HEK293 (cell line): Measurements from ENCODE around the gene RAB8A.

Source experiments
- CTCF ChIA-PET: fragments of 350-600 bp; formaldehyde crosslinking; extraction: SDS; loops from one replicate; lab custom pipeline; 2021; ENCODE audit warnings: antibody characterized with exemption; lab: Yijun Ruan, JAX
- POLR2A ChIA-PET: fragments of 300-600 bp; formaldehyde crosslinking; extraction: SDS; loops from one replicate; lab custom pipeline; 2020; ENCODE audit warnings: antibody characterized with exemption, inconsistent platforms; lab: Yijun Ruan, JAX
- H3K27ac ChIP-seq: fragments of 200-500 bp; sonication (Bioruptor generic); 2 replicates; pipeline ENCODE4 v1.5.1; 2014; ENCODE audit warnings: low read depth, low read length, control low read depth, inconsistent platforms; ENCODE audit errors: extremely low read depth
- H3K36me3 ChIP-seq, 2 experiments: fragments of 200-500 bp in 1 of 2; sonication (Bioruptor generic) in 1 of 2; 1 replicate in 1 of 2; 2 replicates in 1 of 2; pipeline ENCODE4 v1.5.1; 2014 to 2017; ENCODE audit warnings: inconsistent platforms in 2 of 2, low read length in 2 of 2; ENCODE audit not compliant: control insufficient read depth in 2 of 2, insufficient read depth in 1 of 2
- H3K4me1 ChIP-seq: fragments of 200-500 bp; sonication (Bioruptor generic); 2 replicates; pipeline ENCODE4 v1.5.1; 2014; ENCODE audit warnings: mild to moderate bottlenecking, low read length, inconsistent platforms; ENCODE audit not compliant: control insufficient read depth, insufficient read depth
- H3K4me3 ChIP-seq: 2 replicates; pipeline ENCODE4 v1.5.1; 2011; ENCODE audit warnings: low read depth, mild to moderate bottlenecking, control low read depth, low read length, moderate library complexity
- H3K9me3 ChIP-seq: fragments of 200-500 bp; sonication (Bioruptor generic); 2 replicates; pipeline ENCODE4 v1.5.1; 2014; ENCODE audit warnings: low read depth, low read length, inconsistent platforms; ENCODE audit not compliant: control insufficient read depth, insufficient read depth
- AEBP2 ChIP-seq: fragments of 450-650 bp; formaldehyde crosslinking; IDR thresholded peaks from 2 replicates; pipeline ENCODE4 v1.5.1; 2016; ENCODE audit warnings: missing biosample characterization, missing genetic modification characterization, borderline replicate concordance
- GLIS2 ChIP-seq: fragments of 450-650 bp; formaldehyde crosslinking; IDR thresholded peaks from 2 replicates; pipeline ENCODE4 v1.5.1; 2016; ENCODE audit warnings: missing biosample characterization, missing genetic modification characterization
- KLF1 ChIP-seq: fragments of 450-650 bp; formaldehyde crosslinking; IDR thresholded peaks from 2 replicates; pipeline ENCODE4 v1.5.1; 2016; ENCODE audit warnings: missing biosample characterization, missing genetic modification characterization
- PRDM4 ChIP-seq: fragments of 450-650 bp; formaldehyde crosslinking; IDR thresholded peaks from 2 replicates; pipeline ENCODE4 v1.5.1; 2017; ENCODE audit warnings: missing biosample characterization, missing genetic modification characterization
- SP2 ChIP-seq: fragments of 450-650 bp; formaldehyde crosslinking; IDR thresholded peaks from 2 replicates; pipeline ENCODE4 v1.5.1; 2016; ENCODE audit warnings: missing biosample characterization, missing genetic modification characterization
- ZBTB17 ChIP-seq: fragments of 450-650 bp; formaldehyde crosslinking; IDR thresholded peaks from 2 replicates; pipeline ENCODE4 v1.5.1; 2016; ENCODE audit warnings: missing biosample characterization, missing genetic modification characterization
- ZBTB7A ChIP-seq: fragments of 450-650 bp; formaldehyde crosslinking; IDR thresholded peaks from 2 replicates; pipeline ENCODE4 v1.5.1; 2016; ENCODE audit warnings: low read depth, missing biosample characterization, missing genetic modification characterization
- ZFHX2 ChIP-seq: fragments of 450-650 bp; formaldehyde crosslinking; conservative IDR thresholded peaks from 2 replicates; pipeline ENCODE4 v1.5.1; 2016; ENCODE audit warnings: missing biosample characterization, missing genetic modification characterization
- ZFP37 ChIP-seq: fragments of 450-650 bp; formaldehyde crosslinking; IDR thresholded peaks from 2 replicates; pipeline ENCODE4 v1.5.1; 2016; ENCODE audit warnings: missing biosample characterization, missing genetic modification characterization
- ZNF324 ChIP-seq: fragments of 450-650 bp; formaldehyde crosslinking; IDR thresholded peaks from 2 replicates; pipeline ENCODE4 v1.5.1; 2016; ENCODE audit warnings: missing biosample characterization, missing genetic modification characterization
- ZNF335 ChIP-seq: fragments of 450-650 bp; formaldehyde crosslinking; conservative IDR thresholded peaks from 2 replicates; pipeline ENCODE4 v1.5.1; 2016; ENCODE audit warnings: missing biosample characterization, missing genetic modification characterization
- ZNF394 ChIP-seq: fragments of 450-650 bp; formaldehyde crosslinking; IDR thresholded peaks from 2 replicates; pipeline ENCODE4 v1.5.1; 2016; ENCODE audit warnings: missing biosample characterization, missing genetic modification characterization, mild to moderate bottlenecking, moderate library complexity, borderline replicate concordance
- ZNF398 ChIP-seq: fragments of 450-650 bp; formaldehyde crosslinking; IDR thresholded peaks from 2 replicates; pipeline ENCODE4 v1.5.1; 2017; ENCODE audit warnings: missing biosample characterization, missing genetic modification characterization
- ZNF658 ChIP-seq: fragments of 450-650 bp; formaldehyde crosslinking; IDR thresholded peaks from 2 replicates; pipeline ENCODE4; 2016; ENCODE audit warnings: missing biosample characterization, missing genetic modification characterization
- TF ChIP-seq, protein P1 (sequence below): fragments of 450-650 bp; IDR thresholded peaks from 2 replicates; pipeline ENCODE4 v1.5.1; 2018; ENCODE audit warnings: missing biosample characterization, missing genetic modification characterization
- TF ChIP-seq, protein P2 (sequence below): fragments of 450-650 bp; formaldehyde crosslinking; conservative IDR thresholded peaks from 2 replicates; pipeline ENCODE4 v1.5.1; 2016; ENCODE audit warnings: low read depth, missing biosample characterization, missing genetic modification characterization
- TF ChIP-seq, protein P3 (sequence below): fragments of 450-650 bp; formaldehyde crosslinking; IDR thresholded peaks from 2 replicates; pipeline ENCODE4 v1.5.1; 2016; ENCODE audit warnings: missing biosample characterization, missing genetic modification characterization
- TF ChIP-seq, protein P4 (sequence below): fragments of 450-650 bp; formaldehyde crosslinking; IDR thresholded peaks from 2 replicates; pipeline ENCODE4 v1.5.1; 2016; ENCODE audit warnings: missing biosample characterization, missing genetic modification characterization

RAB8A gene

DNA sequence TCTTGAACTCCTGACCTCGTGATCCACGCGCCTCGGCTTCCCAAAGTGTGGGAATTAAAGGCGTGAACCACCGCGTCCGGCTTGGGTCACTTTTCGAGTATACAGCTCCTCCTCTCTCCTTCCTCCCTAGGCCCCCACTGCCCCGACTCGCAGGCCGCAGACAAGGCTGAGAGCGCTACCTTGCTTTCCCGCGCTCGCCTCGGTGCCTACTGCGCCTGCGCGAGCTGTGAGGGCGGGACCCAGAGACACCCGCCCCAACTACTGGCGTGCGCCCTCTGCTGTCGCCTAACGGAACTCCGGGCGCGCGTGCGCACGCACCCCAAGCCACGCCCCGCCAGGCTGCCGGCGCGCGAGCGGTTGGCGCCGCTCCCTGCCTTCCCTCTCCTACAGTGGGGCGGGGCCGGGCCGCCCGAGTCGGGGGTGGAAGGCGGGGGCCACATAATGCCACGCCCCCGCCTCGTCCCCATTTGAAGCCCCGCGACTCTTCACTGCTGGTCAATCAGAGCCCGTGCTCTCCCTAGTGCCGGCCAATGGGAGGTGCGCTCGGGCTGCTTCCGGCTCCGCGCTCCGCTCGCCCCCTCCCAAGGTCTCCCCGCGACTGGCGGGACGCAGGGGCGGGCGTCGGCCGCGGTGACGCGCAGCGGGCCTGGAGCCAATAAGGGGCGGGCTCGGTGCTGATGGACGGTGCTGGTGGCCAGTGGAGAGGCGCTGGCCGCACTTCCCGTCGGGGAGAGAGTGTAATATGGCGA lies at the start of gene RAB8A:
Gene RAB8A, plus strand, starts transcription at position 730 of the 749 bp plus-strand sequence. Its CDS starts 13 bp downstream, at position 743.
- H3K4me3 ChIP-seq: peak within 1 kb of the TSS; percentile 98
- H3K27ac ChIP-seq: peak within 1 kb of the TSS; percentile 59; the same call in 1 of the 2 replicates
- POLR2A ChIA-PET: interaction anchor here (1.1 to 2.1 kb wide), 5 partner anchors 13 to 74 kb away, joined by 3 to 20 read pairs (median 5); partner anchors contain the start of genes FAM32A and TPM4
- H3K4me1 ChIP-seq: peaks cover 4% of the 10 kb centered on the region; the same call in 1 of the 2 replicates
- H3K9me3 ChIP-seq: no peaks in the 10 kb centered on the region
- peaks cover 0 to 20% of the 10 kb centered on the region in 2 experiments; a peak in 2 of 3 replicates for H3K36me3 ChIP-seq
- CTCF ChIA-PET: interaction anchor here (0.5 to 2.0 kb wide), 19 partner anchors 9 to 969 kb away, joined by 3 to 13 read pairs (median 4); partner anchors contain the start of genes AP1M1 and TPM4
- TF ChIP-seq ZBTB17 (tag by site-specific recombination) (peak; percentile 45), ZBTB7A (tag by site-specific recombination) (0 out of 2 replicates have a peak, but pooled peaks have one; percentile 8), ZNF324 (tag by site-specific recombination) (peak; percentile 88), ZFHX2 (tag by site-specific recombination) (peak; percentile 96), ZNF335 (tag by site-specific recombination) (peak; percentile 95), AEBP2 (no peak), ZNF658 (tag by site-specific recombination) (no peak), SP2 (tag by site-specific recombination) (peak; percentile 98), KLF1 (peak; percentile 83), ZNF398 (peak; percentile 94), GLIS2 (peak; percentile 97), ZNF394 (tag by site-specific recombination) (peak; percentile 59; the same call in 1 of the 2 replicates), PRDM4 (peak; percentile 57; the same call in 1 of the 2 replicates), ZFP37 (no peak)
- TF ChIP-seq, protein P1, sequence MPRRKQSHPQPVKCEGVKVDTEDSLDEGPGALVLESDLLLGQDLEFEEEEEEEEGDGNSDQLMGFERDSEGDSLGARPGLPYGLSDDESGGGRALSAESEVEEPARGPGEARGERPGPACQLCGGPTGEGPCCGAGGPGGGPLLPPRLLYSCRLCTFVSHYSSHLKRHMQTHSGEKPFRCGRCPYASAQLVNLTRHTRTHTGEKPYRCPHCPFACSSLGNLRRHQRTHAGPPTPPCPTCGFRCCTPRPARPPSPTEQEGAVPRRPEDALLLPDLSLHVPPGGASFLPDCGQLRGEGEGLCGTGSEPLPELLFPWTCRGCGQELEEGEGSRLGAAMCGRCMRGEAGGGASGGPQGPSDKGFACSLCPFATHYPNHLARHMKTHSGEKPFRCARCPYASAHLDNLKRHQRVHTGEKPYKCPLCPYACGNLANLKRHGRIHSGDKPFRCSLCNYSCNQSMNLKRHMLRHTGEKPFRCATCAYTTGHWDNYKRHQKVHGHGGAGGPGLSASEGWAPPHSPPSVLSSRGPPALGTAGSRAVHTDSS (tag by site-specific recombination): peak; percentile 76
- TF ChIP-seq, protein P2, sequence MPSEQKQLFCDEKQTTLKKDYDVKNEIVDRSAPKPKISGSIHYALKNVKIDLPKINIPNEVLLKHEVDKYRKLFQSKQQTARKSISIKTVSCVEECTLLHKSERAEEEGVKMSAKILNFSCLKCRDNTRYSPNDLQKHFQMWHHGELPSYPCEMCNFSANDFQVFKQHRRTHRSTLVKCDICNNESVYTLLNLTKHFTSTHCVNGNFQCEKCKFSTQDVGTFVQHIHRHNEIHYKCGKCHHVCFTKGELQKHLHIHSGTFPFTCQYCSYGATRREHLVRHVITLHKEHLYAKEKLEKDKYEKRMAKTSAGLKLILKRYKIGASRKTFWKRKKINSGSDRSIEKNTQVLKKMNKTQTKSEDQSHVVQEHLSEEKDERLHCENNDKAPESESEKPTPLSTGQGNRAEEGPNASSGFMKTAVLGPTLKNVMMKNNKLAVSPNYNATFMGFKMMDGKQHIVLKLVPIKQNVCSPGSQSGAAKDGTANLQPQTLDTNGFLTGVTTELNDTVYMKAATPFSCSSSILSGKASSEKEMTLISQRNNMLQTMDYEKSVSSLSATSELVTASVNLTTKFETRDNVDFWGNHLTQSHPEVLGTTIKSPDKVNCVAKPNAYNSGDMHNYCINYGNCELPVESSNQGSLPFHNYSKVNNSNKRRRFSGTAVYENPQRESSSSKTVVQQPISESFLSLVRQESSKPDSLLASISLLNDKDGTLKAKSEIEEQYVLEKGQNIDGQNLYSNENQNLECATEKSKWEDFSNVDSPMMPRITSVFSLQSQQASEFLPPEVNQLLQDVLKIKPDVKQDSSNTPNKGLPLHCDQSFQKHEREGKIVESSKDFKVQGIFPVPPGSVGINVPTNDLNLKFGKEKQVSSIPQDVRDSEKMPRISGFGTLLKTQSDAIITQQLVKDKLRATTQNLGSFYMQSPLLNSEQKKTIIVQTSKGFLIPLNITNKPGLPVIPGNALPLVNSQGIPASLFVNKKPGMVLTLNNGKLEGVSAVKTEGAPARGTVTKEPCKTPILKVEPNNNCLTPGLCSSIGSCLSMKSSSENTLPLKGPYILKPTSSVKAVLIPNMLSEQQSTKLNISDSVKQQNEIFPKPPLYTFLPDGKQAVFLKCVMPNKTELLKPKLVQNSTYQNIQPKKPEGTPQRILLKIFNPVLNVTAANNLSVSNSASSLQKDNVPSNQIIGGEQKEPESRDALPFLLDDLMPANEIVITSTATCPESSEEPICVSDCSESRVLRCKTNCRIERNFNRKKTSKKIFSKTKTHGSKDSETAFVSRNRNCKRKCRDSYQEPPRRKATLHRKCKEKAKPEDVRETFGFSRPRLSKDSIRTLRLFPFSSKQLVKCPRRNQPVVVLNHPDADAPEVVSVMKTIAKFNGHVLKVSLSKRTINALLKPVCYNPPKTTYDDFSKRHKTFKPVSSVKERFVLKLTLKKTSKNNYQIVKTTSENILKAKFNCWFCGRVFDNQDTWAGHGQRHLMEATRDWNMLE (tag by site-specific recombination): 0 out of 2 replicates have a peak, but pooled peaks have one; percentile 45
- TF ChIP-seq, protein P3, sequence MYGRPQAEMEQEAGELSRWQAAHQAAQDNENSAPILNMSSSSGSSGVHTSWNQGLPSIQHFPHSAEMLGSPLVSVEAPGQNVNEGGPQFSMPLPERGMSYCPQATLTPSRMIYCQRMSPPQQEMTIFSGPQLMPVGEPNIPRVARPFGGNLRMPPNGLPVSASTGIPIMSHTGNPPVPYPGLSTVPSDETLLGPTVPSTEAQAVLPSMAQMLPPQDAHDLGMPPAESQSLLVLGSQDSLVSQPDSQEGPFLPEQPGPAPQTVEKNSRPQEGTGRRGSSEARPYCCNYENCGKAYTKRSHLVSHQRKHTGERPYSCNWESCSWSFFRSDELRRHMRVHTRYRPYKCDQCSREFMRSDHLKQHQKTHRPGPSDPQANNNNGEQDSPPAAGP: peak; percentile 59
- TF ChIP-seq, protein P4, sequence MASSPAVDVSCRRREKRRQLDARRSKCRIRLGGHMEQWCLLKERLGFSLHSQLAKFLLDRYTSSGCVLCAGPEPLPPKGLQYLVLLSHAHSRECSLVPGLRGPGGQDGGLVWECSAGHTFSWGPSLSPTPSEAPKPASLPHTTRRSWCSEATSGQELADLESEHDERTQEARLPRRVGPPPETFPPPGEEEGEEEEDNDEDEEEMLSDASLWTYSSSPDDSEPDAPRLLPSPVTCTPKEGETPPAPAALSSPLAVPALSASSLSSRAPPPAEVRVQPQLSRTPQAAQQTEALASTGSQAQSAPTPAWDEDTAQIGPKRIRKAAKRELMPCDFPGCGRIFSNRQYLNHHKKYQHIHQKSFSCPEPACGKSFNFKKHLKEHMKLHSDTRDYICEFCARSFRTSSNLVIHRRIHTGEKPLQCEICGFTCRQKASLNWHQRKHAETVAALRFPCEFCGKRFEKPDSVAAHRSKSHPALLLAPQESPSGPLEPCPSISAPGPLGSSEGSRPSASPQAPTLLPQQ (tag by site-specific recombination): peak; percentile 90
